SU-DHL-6 (cell line): ENCODE measurements around the gene CNP.

Source experiments
- CTCF ChIP-seq: fragments of 200-600 bp; sonication (generic); IDR thresholded peaks from one replicate; pipeline ENCODE4 v1.5.1; 2017; ENCODE audit warnings: antibody characterized with exemption, mild to moderate bottlenecking, low read length, moderate library complexity; ENCODE audit not compliant: insufficient read depth, poor library complexity, severe bottlenecking
- EZH2phosphoT487 ChIP-seq: fragments of 200-600 bp; sonication (generic), shearing (Covaris generic); conservative IDR thresholded peaks from 2 replicates; pipeline ENCODE4 v1.6.1; 2018; ENCODE audit warnings: mild to moderate bottlenecking, antibody characterized with exemption, low read length, moderate library complexity, mixed read lengths

DNA sequence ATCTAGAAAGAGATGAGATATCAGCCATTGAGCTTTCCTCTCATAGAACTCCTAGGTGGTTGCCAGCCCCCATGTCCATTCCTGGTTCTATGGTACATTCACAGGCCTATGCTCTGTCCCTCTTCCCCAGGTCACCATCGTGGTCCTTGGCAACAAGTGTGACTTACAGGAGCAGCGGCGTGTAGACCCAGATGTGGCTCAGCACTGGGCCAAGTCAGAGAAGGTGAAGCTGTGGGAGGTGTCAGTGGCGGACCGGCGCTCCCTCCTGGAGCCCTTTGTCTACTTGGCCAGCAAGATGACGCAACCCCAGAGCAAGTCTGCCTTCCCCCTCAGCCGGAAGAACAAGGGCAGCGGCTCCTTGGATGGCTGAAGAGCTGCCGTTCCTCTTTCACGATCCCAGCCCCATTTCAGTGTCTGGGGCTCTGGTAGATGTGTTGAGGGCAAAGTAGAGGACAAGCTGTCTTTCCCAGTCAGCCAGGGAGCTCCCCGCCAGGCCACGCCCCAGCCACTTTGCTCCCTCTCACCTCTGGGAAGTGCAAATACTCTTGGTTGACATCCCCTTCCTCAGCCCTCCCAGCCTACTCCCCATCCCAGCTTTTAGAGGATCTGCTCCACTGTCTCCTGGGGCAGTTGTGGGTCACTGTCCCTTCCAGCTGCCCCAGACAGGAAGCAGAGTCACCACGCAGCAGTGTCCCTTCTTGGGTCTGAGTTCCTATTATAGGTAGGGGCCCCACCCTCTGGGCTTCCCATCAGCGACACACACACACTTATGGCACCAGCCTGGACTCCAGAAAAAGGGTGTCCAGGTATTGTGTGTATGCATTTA, 57.1 kb downstream of the CNP start:
- TF ChIP-seq CTCF (no peak), EZH2phosphoT487 (no peak)
